Measurements from ENCODE around the gene IL17REL.

Gene IL17REL

GRCh38 chr22:50012211-50013181 lies at the start of gene IL17REL:
TSS of gene IL17REL (minus strand) at chr22:50012765. CDS start at chr22:50012646, 119 bp downstream.
- no peak for DNase-seq (ENCODE audit: low spot score)

GRCh38 chr22:50061824-50062355 lies 49.3 kb upstream of the IL17REL start:
- DNase-seq (ENCODE audit: low spot score) = no peak

GRCh38 chr22:50061141-50061823 lies 48.7 kb upstream of the IL17REL start:
- no peak for DNase-seq (ENCODE audit: low spot score)

GRCh38 chr22:50060441-50061140 lies 48.0 kb upstream of the IL17REL start:
- no peak for DNase-seq (ENCODE audit: low spot score)

- DNase-seq (ENCODE audit: low spot score) = no peak
Measured at GRCh38 chr22:50059881-50060262, 47.3 kb upstream of the IL17REL start.

- no peak for DNase-seq (ENCODE audit: low spot score)
Measured at GRCh38 chr22:50058906-50059880, 46.6 kb upstream of the IL17REL start.

GRCh38 chr22:50058061-50058905 lies 45.7 kb upstream of the IL17REL start, which contains the start of gene TTLL8:
TSS of gene TTLL8 (minus strand) at chr22:50058298.
- DNase-seq (ENCODE audit: low spot score) = no peak

GRCh38 chr22:50057278-50058060 lies 44.9 kb upstream of the IL17REL start:
- DNase-seq (ENCODE audit: low spot score) = no peak

- DNase-seq (ENCODE audit: low spot score) = no peak
Measured at GRCh38 chr22:50056214-50056972, 43.8 kb upstream of the IL17REL start.

- DNase-seq (ENCODE audit: low spot score) = no peak
Measured at GRCh38 chr22:50053861-50054260, 41.3 kb upstream of the IL17REL start.

GRCh38 chr22:50051930-50052329 lies 39.4 kb upstream of the IL17REL start:
- no peak for DNase-seq (ENCODE audit: low spot score)

GRCh38 chr22:50049299-50050195 lies 37.0 kb upstream of the IL17REL start:
- DNase-seq (ENCODE audit: low spot score) = no peak

GRCh38 chr22:50048836-50049235 lies 36.3 kb upstream of the IL17REL start:
- DNase-seq (ENCODE audit: low spot score) = no peak

- no peak for DNase-seq (ENCODE audit: low spot score)
Measured at GRCh38 chr22:50048061-50048765, 35.6 kb upstream of the IL17REL start.

GRCh38 chr22:50047346-50047745 lies 34.8 kb upstream of the IL17REL start:
- no peak for DNase-seq (ENCODE audit: low spot score)

GRCh38 chr22:50046481-50047245 lies 34.1 kb upstream of the IL17REL start:
- no peak for DNase-seq (ENCODE audit: low spot score)

Data from activated CD4-positive, alpha-beta T cell treated with anti-CD3 and anti-CD28 coated beads, Interleukin-2, Interleukin-4, amounts not matched to agents 100 ng/mL and 50 ng/mL, durations not matched to agents 16 hours and 8 hours (primary cell).